ENCODE results near the gene ADAP1. TPM values are rescaled to one million over a fixed set of nuclear protein-coding genes. Genes with fewer than 3 reads are reported as not detected.
"Not testable (repeated sequence)": the region's sequence is repeated elsewhere in the genome, so short reads cannot be mapped to it uniquely, and the experiment has no call there.

ADAP1 gene
- total and polyA plus RNA-seq, 2 donors: 6.2 to 9.4 TPM

GRCh38 chr7:962401-963081 lies 8.1 kb upstream of the ADAP1 start:
- no peak for DNase-seq (ENCODE audit: low read depth in 6 of 9, low spot score in 9 of 9)
- peaks cover 10 to 26% of the 10 kb centered on the region in 2 donors for H3K4me1 ChIP-seq (ENCODE audit: control insufficient read depth in 2 of 2, insufficient read depth in 2 of 2, low read length in 2 of 2)
- 97% methylated on average over 17 of the region's 17 CpGs for WGBS

DNA sequence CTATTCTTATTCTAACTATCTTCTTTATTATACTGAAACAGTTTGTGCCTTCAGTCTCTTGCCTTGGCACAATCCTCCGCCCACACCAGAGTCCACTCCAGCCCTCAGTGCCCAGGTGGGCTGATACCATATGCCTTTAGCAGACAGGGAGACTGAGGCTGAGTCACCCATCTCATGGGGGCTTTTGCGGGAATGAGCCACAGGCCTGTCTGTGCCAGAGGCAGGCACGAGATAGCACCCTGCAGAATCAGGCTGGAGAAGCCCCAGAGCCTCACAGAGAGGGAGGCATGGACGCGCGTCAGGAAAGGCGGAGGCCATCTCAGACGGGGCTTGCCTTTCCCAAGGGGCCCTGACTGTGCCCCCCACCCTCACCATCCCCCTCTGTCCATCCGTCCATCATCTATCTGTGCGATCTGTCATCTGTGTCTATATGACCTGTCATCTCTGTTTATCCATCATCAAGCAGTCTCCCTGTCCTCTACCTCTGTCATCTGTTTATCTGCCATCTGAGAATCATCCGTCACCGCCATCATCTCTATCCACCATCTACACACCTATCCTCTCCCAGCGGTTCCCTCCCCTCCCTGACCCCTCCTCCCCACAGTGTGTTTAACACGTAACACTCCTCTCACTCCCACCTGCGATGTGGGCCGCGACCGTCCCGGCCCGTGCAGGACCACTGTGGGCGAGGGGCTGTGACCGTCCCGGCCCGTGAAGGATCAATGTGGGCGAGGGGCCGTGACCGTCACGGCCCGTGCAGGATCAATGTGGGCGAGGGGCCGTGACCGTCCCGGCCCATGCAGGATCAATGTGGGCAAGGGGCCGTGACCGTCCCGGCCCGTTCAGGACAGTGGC lies 7.3 kb upstream of the ADAP1 start:
- Histone ChIP-seq H3K4me3 (ENCODE audit: low read length in 2 of 2) (no peak overlapping the region), H3K4me1 (ENCODE audit: control insufficient read depth in 2 of 2, insufficient read depth in 2 of 2, low read length in 2 of 2) (peaks cover 10 to 26% of the 10 kb centered on the region in 2 donors), H3K27ac (ENCODE audit: low read depth in 1 of 2, low read length in 1 of 2) (no peak overlapping the region), H3K9me3 (ENCODE audit: control insufficient read depth in 2 of 2, insufficient read depth in 1 of 2, low read length in 1 of 2) (no peaks in the 10 kb centered on the region), H3K27me3 (ENCODE audit: control insufficient read depth in 2 of 2, insufficient read depth in 1 of 2, low read length in 1 of 2) (peaks cover 2 to 47% of the 10 kb centered on the region in 2 donors), H3K36me3 (ENCODE audit: control insufficient read depth in 2 of 2, insufficient read depth in 2 of 2, low read length in 1 of 2) (peaks cover 3 to 4% of the 10 kb centered on the region in 2 donors)
- 96% methylated on average over 37 of the region's 37 CpGs for WGBS
- DNase-seq (ENCODE audit: low read depth in 6 of 9, low spot score in 9 of 9): no peak

More at GRCh38 chr7:962401-963081, 8.1 kb upstream of the ADAP1 start:
- Histone ChIP-seq H3K27me3 (ENCODE audit: control insufficient read depth in 2 of 2, insufficient read depth in 1 of 2, low read length in 1 of 2) (peaks cover 2 to 40% of the 10 kb centered on the region in 2 donors), H3K9me3 (ENCODE audit: control insufficient read depth in 2 of 2, insufficient read depth in 1 of 2, low read length in 1 of 2) (no peaks in the 10 kb centered on the region), H3K27ac (ENCODE audit: low read depth in 1 of 2, low read length in 1 of 2) (no peak overlapping the region), H3K4me3 (ENCODE audit: low read length in 2 of 2) (no peak overlapping the region), H3K36me3 (ENCODE audit: control insufficient read depth in 2 of 2, insufficient read depth in 2 of 2, low read length in 1 of 2) (peaks cover 8 to 11% of the 10 kb centered on the region in 2 donors)

DNA sequence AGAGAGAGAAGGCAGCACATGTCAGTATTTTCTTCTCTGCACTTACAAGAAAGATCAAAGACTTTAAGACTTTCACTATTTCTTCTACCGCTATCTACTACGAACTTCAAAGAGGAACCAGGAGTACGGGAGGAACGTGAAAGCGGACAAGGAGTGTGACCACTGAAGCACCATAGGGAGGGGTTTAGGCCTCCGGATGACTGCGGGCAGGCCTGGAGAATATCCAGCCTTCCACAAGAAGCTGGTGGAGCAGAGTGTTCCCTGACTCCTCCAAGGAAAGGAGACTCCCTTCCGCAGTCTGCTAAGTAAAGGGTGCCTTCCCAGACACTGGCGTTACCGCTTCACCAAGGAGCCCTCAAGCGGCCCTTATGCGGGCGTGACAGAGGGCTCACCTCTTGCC lies 6.5 kb upstream of the ADAP1 start:
- 72% methylated on average over 13 of the region's 13 CpGs for WGBS
- H3K4me1 ChIP-seq (ENCODE audit: control insufficient read depth in 2 of 2, insufficient read depth in 2 of 2, low read length in 2 of 2): peaks cover 10 to 26% of the 10 kb centered on the region in 2 donors
- not testable (repeated sequence) for H3K27ac ChIP-seq (ENCODE audit: low read depth in 1 of 2, low read length in 1 of 2); H3K9me3 ChIP-seq (ENCODE audit: control insufficient read depth in 2 of 2, insufficient read depth in 1 of 2, low read length in 1 of 2); H3K36me3 ChIP-seq (ENCODE audit: control insufficient read depth in 2 of 2, insufficient read depth in 2 of 2, low read length in 1 of 2); DNase-seq (ENCODE audit: low read depth in 6 of 9, low spot score in 9 of 9); H3K4me3 ChIP-seq (ENCODE audit: low read length in 2 of 2)
- H3K27me3 ChIP-seq (ENCODE audit: control insufficient read depth in 2 of 2, insufficient read depth in 1 of 2, low read length in 1 of 2): peaks cover 4 to 52% of the 10 kb centered on the region in 2 donors

- peaks cover 10 to 23% of the 10 kb centered on the region in 2 donors for H3K4me1 ChIP-seq (ENCODE audit: control insufficient read depth in 2 of 2, insufficient read depth in 2 of 2, low read length in 2 of 2)
- no peaks in the 10 kb centered on the region for H3K9me3 ChIP-seq (ENCODE audit: control insufficient read depth in 2 of 2, insufficient read depth in 1 of 2, low read length in 1 of 2)
- H3K27ac ChIP-seq (ENCODE audit: low read depth in 1 of 2, low read length in 1 of 2): no peak overlapping the region
- no peak for DNase-seq (ENCODE audit: low read depth in 6 of 9, low spot score in 9 of 9)
- WGBS: 91% methylated on average over 31 of the region's 31 CpGs
- no peak overlapping the region for H3K4me3 ChIP-seq (ENCODE audit: low read length in 2 of 2)
- no peaks in the 10 kb centered on the region for H3K36me3 ChIP-seq (ENCODE audit: control insufficient read depth in 2 of 2, insufficient read depth in 2 of 2, low read length in 1 of 2)
- H3K27me3 ChIP-seq (ENCODE audit: control insufficient read depth in 2 of 2, insufficient read depth in 1 of 2, low read length in 1 of 2): peaks cover 9 to 58% of the 10 kb centered on the region in 2 donors
Observed at GRCh38 chr7:960269-960871, 5.9 kb upstream of the ADAP1 start.

DNA sequence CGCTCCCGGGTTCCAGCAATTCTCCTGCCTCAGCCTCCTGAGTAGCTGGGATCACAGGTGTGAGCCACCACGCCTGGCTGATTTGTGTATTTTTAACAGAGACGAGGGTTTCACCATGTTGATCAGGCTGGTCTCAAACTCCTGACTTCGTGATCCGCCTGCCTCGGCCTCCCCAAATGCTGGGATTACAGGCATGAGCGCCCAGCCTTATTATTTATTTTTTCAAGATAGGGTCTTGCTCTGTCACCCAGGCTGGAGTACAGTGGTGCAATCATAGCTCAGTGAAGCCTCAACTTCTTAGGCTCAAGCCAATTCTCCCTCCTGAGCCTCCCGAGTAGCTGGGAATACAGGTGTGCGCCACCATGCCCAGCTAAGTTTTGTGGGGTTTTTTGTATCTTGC lies 5.3 kb upstream of the ADAP1 start:
- peaks cover 15 to 63% of the 10 kb centered on the region in 2 donors for H3K27me3 ChIP-seq (ENCODE audit: control insufficient read depth in 2 of 2, insufficient read depth in 1 of 2, low read length in 1 of 2)
- not testable (repeated sequence) for DNase-seq (ENCODE audit: low read depth in 6 of 9, low spot score in 9 of 9); H3K9me3 ChIP-seq (ENCODE audit: control insufficient read depth in 2 of 2, insufficient read depth in 1 of 2, low read length in 1 of 2); H3K4me3 ChIP-seq (ENCODE audit: low read length in 2 of 2); H3K27ac ChIP-seq (ENCODE audit: low read depth in 1 of 2, low read length in 1 of 2); H3K36me3 ChIP-seq (ENCODE audit: control insufficient read depth in 2 of 2, insufficient read depth in 2 of 2, low read length in 1 of 2)
- peaks cover 8 to 17% of the 10 kb centered on the region in 2 donors for H3K4me1 ChIP-seq (ENCODE audit: control insufficient read depth in 2 of 2, insufficient read depth in 2 of 2, low read length in 2 of 2)
- WGBS: 98% methylated on average over 10 of the region's 10 CpGs

DNA sequence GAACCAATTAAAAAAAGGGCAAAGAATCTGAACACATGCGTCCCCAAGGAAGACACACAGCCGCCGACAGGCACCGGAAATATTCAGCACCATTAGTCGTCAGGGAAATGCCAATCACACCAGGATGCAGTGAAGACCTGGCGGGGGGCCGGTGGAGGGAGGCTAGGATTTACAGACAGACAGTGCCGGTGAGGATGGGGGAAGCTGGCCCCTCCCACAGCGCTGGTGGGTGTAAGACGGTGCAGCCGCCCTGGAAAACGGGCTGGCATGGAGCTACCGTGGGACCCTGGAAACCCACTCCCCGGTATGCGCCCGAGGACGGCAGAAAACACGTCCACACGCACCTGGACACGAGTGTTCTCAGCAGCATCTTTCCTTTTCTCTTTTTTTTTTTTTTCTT lies 4.8 kb upstream of the ADAP1 start:
- no peak for DNase-seq (ENCODE audit: low read depth in 6 of 9, low spot score in 9 of 9)
- Histone ChIP-seq H3K27me3 (ENCODE audit: control insufficient read depth in 2 of 2, insufficient read depth in 1 of 2, low read length in 1 of 2) (peaks cover 17 to 59% of the 10 kb centered on the region in 2 donors), H3K4me3 (ENCODE audit: low read length in 2 of 2) (no peak overlapping the region), H3K4me1 (ENCODE audit: control insufficient read depth in 2 of 2, insufficient read depth in 2 of 2, low read length in 2 of 2) (peaks cover 7 to 13% of the 10 kb centered on the region in 2 donors), H3K36me3 (ENCODE audit: control insufficient read depth in 2 of 2, insufficient read depth in 2 of 2, low read length in 1 of 2) (no peaks in the 10 kb centered on the region), H3K9me3 (ENCODE audit: control insufficient read depth in 2 of 2, insufficient read depth in 1 of 2, low read length in 1 of 2) (no peaks in the 10 kb centered on the region), H3K27ac (ENCODE audit: low read depth in 1 of 2, low read length in 1 of 2) (no peak overlapping the region)
- WGBS: 90% methylated on average over 20 of the region's 20 CpGs

DNA sequence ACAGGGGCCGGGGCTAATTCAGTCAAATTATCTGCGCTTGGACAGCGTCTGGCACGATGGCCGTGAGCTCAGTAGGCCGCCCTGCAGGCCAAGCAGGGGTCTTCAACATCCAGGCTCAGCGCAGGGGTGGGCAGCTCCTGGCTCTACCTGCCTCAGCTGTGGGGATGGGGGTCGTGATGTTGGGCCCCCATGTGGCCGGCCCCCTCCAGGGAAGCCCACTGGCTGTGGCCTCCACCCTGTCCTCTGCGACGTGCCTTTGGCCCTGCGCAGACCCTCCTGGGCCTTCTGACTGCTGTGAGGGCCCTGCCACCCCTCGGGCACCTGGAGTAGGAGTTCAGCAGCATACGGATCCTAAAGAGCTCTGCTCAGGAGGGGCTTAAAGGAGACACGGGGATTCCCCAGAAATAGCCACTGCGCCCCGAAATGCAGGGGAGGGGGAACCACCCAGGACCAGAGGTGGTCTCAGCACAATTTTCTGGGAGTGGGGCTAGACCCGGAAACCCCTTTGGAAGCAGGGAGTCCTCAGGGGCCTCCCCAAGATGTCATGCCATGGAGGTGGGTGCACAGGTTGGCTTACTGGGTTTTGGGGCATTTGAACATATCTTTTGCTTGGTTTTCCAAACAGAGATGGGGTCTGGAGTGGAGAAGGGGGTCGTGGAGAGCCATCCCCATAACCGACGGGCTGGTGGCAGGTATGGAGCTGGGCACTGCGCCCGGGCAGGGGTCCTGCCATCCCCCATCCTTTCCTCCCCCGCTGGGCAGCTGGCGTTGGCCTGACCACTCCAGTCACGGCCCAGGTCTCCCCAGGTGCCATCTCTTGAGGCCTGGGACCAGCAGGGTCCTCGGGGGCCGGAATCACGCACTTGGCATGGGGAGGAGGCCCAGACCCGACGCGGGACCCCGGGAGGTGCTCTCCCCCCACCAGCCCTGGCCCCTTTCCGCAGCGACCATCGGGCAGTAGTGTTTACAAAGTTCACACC lies 4.0 kb upstream of the ADAP1 start:
- Histone ChIP-seq H3K4me3 (ENCODE audit: low read length in 2 of 2) (no peak overlapping the region), H3K27me3 (ENCODE audit: control insufficient read depth in 2 of 2, insufficient read depth in 1 of 2, low read length in 1 of 2) (peaks cover 25 to 56% of the 10 kb centered on the region in 2 donors), H3K4me1 (ENCODE audit: control insufficient read depth in 2 of 2, insufficient read depth in 2 of 2, low read length in 2 of 2) (peaks cover 5 to 6% of the 10 kb centered on the region in 2 donors), H3K27ac (ENCODE audit: low read depth in 1 of 2, low read length in 1 of 2) (no peak overlapping the region), H3K36me3 (ENCODE audit: control insufficient read depth in 2 of 2, insufficient read depth in 2 of 2, low read length in 1 of 2) (no peaks in the 10 kb centered on the region), H3K9me3 (ENCODE audit: control insufficient read depth in 2 of 2, insufficient read depth in 1 of 2, low read length in 1 of 2) (no peaks in the 10 kb centered on the region)
- 96% methylated on average over 36 of the region's 36 CpGs for WGBS
- DNase-seq (ENCODE audit: low read depth in 6 of 9, low spot score in 9 of 9): no peak

GRCh38 chr7:957418-958220 lies 3.1 kb upstream of the ADAP1 start:
- WGBS: 95% methylated on average over 32 of the region's 32 CpGs
- H3K9me3 ChIP-seq (ENCODE audit: control insufficient read depth in 2 of 2, insufficient read depth in 1 of 2, low read length in 1 of 2): peaks cover 0 to 2% of the 10 kb centered on the region in 2 donors
- no peaks in the 10 kb centered on the region for H3K4me1 ChIP-seq (ENCODE audit: control insufficient read depth in 2 of 2, insufficient read depth in 2 of 2, low read length in 2 of 2)
- peaks cover 34 to 56% of the 10 kb centered on the region in 2 donors for H3K27me3 ChIP-seq (ENCODE audit: control insufficient read depth in 2 of 2, insufficient read depth in 1 of 2, low read length in 1 of 2)
- no peak for DNase-seq (ENCODE audit: low read depth in 6 of 9, low spot score in 9 of 9)
- H3K27ac ChIP-seq (ENCODE audit: low read depth in 1 of 2, low read length in 1 of 2): no peak overlapping the region
- no peak overlapping the region for H3K4me3 ChIP-seq (ENCODE audit: low read length in 2 of 2)
- H3K36me3 ChIP-seq (ENCODE audit: control insufficient read depth in 2 of 2, insufficient read depth in 2 of 2, low read length in 1 of 2): no peaks in the 10 kb centered on the region

All from thymus (tissue), 11 donors.